ENCODE data around the gene ZNF823.

- TF ChIP-seq CTCF (IDR thresholded peaks at IDR 0.05) (no peak), POLR2A (IDR thresholded peaks at IDR 0.05) (no peak), POLR2AphosphoS5 (IDR thresholded peaks at IDR 0.05) (no peak), EP300 (IDR thresholded peaks at IDR 0.05) (no peak)
Observed at GRCh38 chr19:11781295-11782057, 42.7 kb upstream of the ZNF823 start.

All from gastroesophageal sphincter (tissue), 3 donors.